H9 (cell line): ENCODE results near the gene MOXD1. TPM values are rescaled to one million over a fixed set of nuclear protein-coding genes. Genes with fewer than 3 reads are reported as not detected.

Experiments
- DNase-seq: peaks from one replicate; pipeline ENCODE4 v3.0.0-alpha.2; 2017
- H2AFZ ChIP-seq: one replicate; pipeline ENCODE4 v1.6.1; 2013; ENCODE audit warnings: mild to moderate bottlenecking, low read length, control low read depth, moderate library complexity
- H2AK5ac ChIP-seq: 2 replicates; pipeline ENCODE4 v1.6.1; 2013; ENCODE audit warnings: low read length, control low read depth, mixed read lengths; ENCODE audit not compliant: insufficient read length
- H2BK120ac ChIP-seq: one replicate; pipeline ENCODE4 v1.6.1; 2013; ENCODE audit warnings: low read depth, mild to moderate bottlenecking, low read length, control low read depth, inconsistent platforms; ENCODE audit not compliant: poor library complexity, severe bottlenecking
- H2BK12ac ChIP-seq: 2 replicates; pipeline ENCODE4 v1.6.1; 2013; ENCODE audit warnings: low read length, control low read depth, mixed read lengths, low read depth; ENCODE audit not compliant: insufficient read length
- H2BK15ac ChIP-seq: 2 replicates; pipeline ENCODE4 v1.6.1; 2013; ENCODE audit warnings: low read depth, low read length, control low read depth
- H2BK20ac ChIP-seq: one replicate; pipeline ENCODE4 v1.6.1; 2013; ENCODE audit warnings: low read depth, mild to moderate bottlenecking, low read length, control low read depth, inconsistent platforms; ENCODE audit not compliant: poor library complexity, severe bottlenecking
- H2BK5ac ChIP-seq: 2 replicates; pipeline ENCODE4 v1.6.1; 2013; ENCODE audit warnings: low read length, control low read depth, mixed read lengths; ENCODE audit not compliant: insufficient read length
- H3K14ac ChIP-seq: 2 replicates; pipeline ENCODE4 v1.6.1; 2013; ENCODE audit warnings: low read length, control low read depth; ENCODE audit not compliant: insufficient read depth
- H3K18ac ChIP-seq: 2 replicates; pipeline ENCODE4 v1.6.1; 2013; ENCODE audit warnings: low read depth, mild to moderate bottlenecking, mixed read lengths, low read length, control low read depth; ENCODE audit not compliant: insufficient read length
- H3K23ac ChIP-seq: 2 replicates; pipeline ENCODE4 v1.6.1; 2013; ENCODE audit warnings: low read length, control low read depth, mixed read lengths, low read depth; ENCODE audit not compliant: insufficient read length
- H3K23me2 ChIP-seq: 2 replicates; pipeline ENCODE4 v1.6.1; 2013; ENCODE audit warnings: low read depth, mild to moderate bottlenecking, mixed read lengths, low read length, control low read depth; ENCODE audit not compliant: insufficient read length, poor library complexity, severe bottlenecking
- H3K27ac ChIP-seq: 2 replicates; pipeline ENCODE4 v1.5.1; 2013; ENCODE audit warnings: low read length, control low read depth, mixed read lengths, low read depth; ENCODE audit not compliant: insufficient read length
- H3K27me3 ChIP-seq: 2 replicates; pipeline ENCODE4 v1.6.1; 2013; ENCODE audit warnings: low read length, control low read depth, inconsistent platforms; ENCODE audit not compliant: insufficient read depth
- H3K4ac ChIP-seq: 2 replicates; pipeline ENCODE4 v1.6.1; 2013; ENCODE audit warnings: low read depth, mild to moderate bottlenecking, control low read depth, inconsistent platforms, low read length, moderate library complexity
- H3K4me1 ChIP-seq: 2 replicates; pipeline ENCODE4 v1.6.1; 2013; ENCODE audit warnings: low read length, control low read depth, inconsistent platforms; ENCODE audit not compliant: insufficient read depth
- H3K4me2 ChIP-seq: 2 replicates; pipeline ENCODE4 v1.6.1; 2013; ENCODE audit warnings: low read length, control low read depth, mixed read lengths; ENCODE audit not compliant: insufficient read length, insufficient read depth
- H3K56ac ChIP-seq: 2 replicates; pipeline ENCODE4 v1.6.1; 2013; ENCODE audit warnings: low read depth, mild to moderate bottlenecking, mixed read lengths, low read length, control low read depth; ENCODE audit not compliant: insufficient read length
- H3K79me1 ChIP-seq: 2 replicates; pipeline ENCODE4 v1.6.1; 2013; ENCODE audit warnings: low read depth, mild to moderate bottlenecking, moderate library complexity, low read length, control low read depth, inconsistent platforms; ENCODE audit not compliant: insufficient read depth, poor library complexity, severe bottlenecking
- H3K79me2 ChIP-seq: 2 replicates; pipeline ENCODE4 v1.6.1; 2013; ENCODE audit warnings: low read length, control low read depth, inconsistent platforms; ENCODE audit not compliant: insufficient read depth
- H3K9ac ChIP-seq: 2 replicates; pipeline ENCODE4 v1.6.1; 2013; ENCODE audit warnings: low read length, control low read depth, mixed read lengths; ENCODE audit not compliant: insufficient read length; ENCODE audit errors: extremely low read depth
- H3K9me3 ChIP-seq: one replicate; pipeline ENCODE4 v1.6.1; 2013; ENCODE audit warnings: low read depth, low read length, inconsistent platforms; ENCODE audit not compliant: control insufficient read depth
- H3T11ph ChIP-seq: one replicate; pipeline ENCODE4 v1.6.1; 2013; ENCODE audit warnings: mild to moderate bottlenecking, low read length, control low read depth, inconsistent platforms
- H4K20me1 ChIP-seq: one replicate; pipeline ENCODE4 v1.6.1; 2013; ENCODE audit not compliant: control insufficient read depth, insufficient read length, insufficient read depth
- H4K5ac ChIP-seq: 2 replicates; pipeline ENCODE4 v1.6.1; 2013; ENCODE audit warnings: low read depth, mild to moderate bottlenecking, mixed read lengths, low read length, control low read depth; ENCODE audit not compliant: insufficient read length
- H4K8ac ChIP-seq: replicated peaks from 2 replicates; pipeline ENCODE4 v1.6.1; 2013; ENCODE audit warnings: low read length, control low read depth, mixed read lengths, low read depth; ENCODE audit not compliant: insufficient read length
- H4K91ac ChIP-seq: 2 replicates; pipeline ENCODE4 v1.6.1; 2013; ENCODE audit warnings: low read depth, mild to moderate bottlenecking, moderate library complexity, mixed read lengths, low read length, control low read depth; ENCODE audit not compliant: insufficient read length
- H3K27ac Mint-ChIP-seq, 3 experiments: 2 replicates in 2 of 3; 3 replicates in 1 of 3; pipeline ENCODE4 v1.8.0; 2020 to 2021; ENCODE audit warnings: mixed read lengths in 3 of 3, mild to moderate bottlenecking in 1 of 3, moderate library complexity in 1 of 3
- H3K27me3 Mint-ChIP-seq: 2 replicates; pipeline ENCODE4 v1.8.0; 2021; ENCODE audit warnings: low read depth, mild to moderate bottlenecking, moderate library complexity, mixed read lengths
- H3K36me3 Mint-ChIP-seq, 3 experiments: 2 replicates in 2 of 3; 3 replicates in 1 of 3; pipeline ENCODE4 v1.8.0; 2020 to 2021; ENCODE audit warnings: low read depth in 3 of 3, mixed read lengths in 3 of 3; ENCODE audit not compliant: insufficient read depth in 1 of 3
- H3K4me1 Mint-ChIP-seq, 2 experiments: 2 replicates each; pipeline ENCODE4 v1.8.0; 2020; ENCODE audit warnings: mixed read lengths in 2 of 2
- H3K4me3 Mint-ChIP-seq, 2 experiments: 2 replicates in 1 of 2; 3 replicates in 1 of 2; pipeline ENCODE4 v1.8.0; 2020 to 2021; ENCODE audit warnings: mild to moderate bottlenecking in 2 of 2, mixed read lengths in 2 of 2, moderate library complexity in 1 of 2
- H3K9me3 Mint-ChIP-seq, 2 experiments: 2 replicates in 1 of 2; 3 replicates in 1 of 2; pipeline ENCODE4 v1.8.0; 2020; ENCODE audit warnings: mild to moderate bottlenecking in 2 of 2, mixed read lengths in 2 of 2, moderate library complexity in 1 of 2
- WGBS: extraction: QIAGEN DNeasy Blood & Tissue Kit; methylation state at CpG from one replicate; pipeline ENCODE4 v1.1.7; 2013; ENCODE audit warnings: missing lambda C conversion rate, low lambda C conversion rate, mixed read lengths; ENCODE audit not compliant: insufficient read length; ENCODE audit errors: extremely low coverage; 5-methylcytosine and 5-hydroxymethylcytosine counted together
- total RNA-seq: library from RNA; stranded (reverse); gene quantifications from 2 replicates; pipeline ENCODE4 v1.2.1, GENCODE V29; 2021
- TF ChIP-seq, protein P1 (sequence below): fragments of 200-600 bp; sonication (generic); conservative IDR thresholded peaks from 3 replicates; pipeline ENCODE4 v1.8.0; 2021; ENCODE audit warnings: antibody characterized with exemption, mild to moderate bottlenecking

Gene MOXD1
- total RNA-seq, 1 experiment from 2014 or later: 2.3 TPM

DNA sequence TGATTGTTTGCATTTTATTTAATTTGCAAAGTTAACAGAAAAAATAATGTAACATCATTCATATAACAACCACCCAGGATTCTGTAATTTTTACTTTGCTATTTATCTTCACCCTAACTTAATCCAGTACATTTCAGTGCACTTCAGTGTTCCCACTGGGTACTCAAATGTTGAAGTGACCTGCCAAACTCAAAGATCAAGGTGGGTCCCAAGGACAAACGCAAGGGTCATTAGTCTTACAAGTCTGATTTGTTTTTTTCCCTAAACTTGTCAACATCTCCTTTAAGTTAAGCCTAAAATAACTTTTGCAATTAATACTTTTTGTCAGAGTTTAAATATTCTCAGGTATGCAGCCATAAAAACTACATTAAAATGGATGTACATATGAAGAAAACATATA, 53.0 kb downstream of the MOXD1 start:
- no peak overlapping the region for H2AFZ ChIP-seq
- no peak overlapping the region for H3K4me2 ChIP-seq
- no peak overlapping the region for H2BK20ac ChIP-seq
- H3K27ac Mint-ChIP-seq: no peak overlapping the region
- no peaks in the 10 kb centered on the region for H3K27me3 ChIP-seq
- H3K79me1 ChIP-seq: no peaks in the 10 kb centered on the region
- H3K9ac ChIP-seq: no peak overlapping the region
- no peaks in the 10 kb centered on the region for H3K9me3 ChIP-seq
- H3K14ac ChIP-seq: no peak overlapping the region
- H3K18ac ChIP-seq: no peak overlapping the region
- no peak overlapping the region for H4K91ac ChIP-seq
- DNase-seq: no peak
- H3T11ph ChIP-seq: no peak overlapping the region
- H3K36me3 Mint-ChIP-seq: peaks cover 1 to 15% (median 8%) of the 10 kb centered on the region in 3 experiments; a peak in 6 of 7 replicates
- peaks cover 5 to 16% of the 10 kb centered on the region in 2 experiments; a peak in 4 of 5 replicates for H3K9me3 Mint-ChIP-seq
- H3K4ac ChIP-seq: no peak overlapping the region
- H4K20me1 ChIP-seq: no peaks in the 10 kb centered on the region
- WGBS: no CpG with 5 or more reads among the region's 1 CpG
- no peaks in the 10 kb centered on the region for H3K79me2 ChIP-seq
- no peak overlapping the region for H2BK5ac ChIP-seq
- H2BK15ac ChIP-seq: no peak overlapping the region
- no peak overlapping the region for H3K56ac ChIP-seq
- peaks cover 1% of the 10 kb centered on the region; the same call in 1 of the 2 replicates for H3K27me3 Mint-ChIP-seq
- H4K5ac ChIP-seq: no peak overlapping the region
- no peak overlapping the region for H2BK120ac ChIP-seq
- H3K23ac ChIP-seq: no peak overlapping the region
- no peak overlapping the region for H3K27ac ChIP-seq
- H4K8ac ChIP-seq: no peak overlapping the region
- no peaks in the 10 kb centered on the region for H3K23me2 ChIP-seq
- no peak overlapping the region for H3K4me3 Mint-ChIP-seq
- no peak overlapping the region for H2AK5ac ChIP-seq
- no peaks in the 10 kb centered on the region for H3K4me1 ChIP-seq
- no peak overlapping the region for H2BK12ac ChIP-seq
- H3K4me1 Mint-ChIP-seq: no peaks in the 10 kb centered on the region
- TF ChIP-seq, protein P1, sequence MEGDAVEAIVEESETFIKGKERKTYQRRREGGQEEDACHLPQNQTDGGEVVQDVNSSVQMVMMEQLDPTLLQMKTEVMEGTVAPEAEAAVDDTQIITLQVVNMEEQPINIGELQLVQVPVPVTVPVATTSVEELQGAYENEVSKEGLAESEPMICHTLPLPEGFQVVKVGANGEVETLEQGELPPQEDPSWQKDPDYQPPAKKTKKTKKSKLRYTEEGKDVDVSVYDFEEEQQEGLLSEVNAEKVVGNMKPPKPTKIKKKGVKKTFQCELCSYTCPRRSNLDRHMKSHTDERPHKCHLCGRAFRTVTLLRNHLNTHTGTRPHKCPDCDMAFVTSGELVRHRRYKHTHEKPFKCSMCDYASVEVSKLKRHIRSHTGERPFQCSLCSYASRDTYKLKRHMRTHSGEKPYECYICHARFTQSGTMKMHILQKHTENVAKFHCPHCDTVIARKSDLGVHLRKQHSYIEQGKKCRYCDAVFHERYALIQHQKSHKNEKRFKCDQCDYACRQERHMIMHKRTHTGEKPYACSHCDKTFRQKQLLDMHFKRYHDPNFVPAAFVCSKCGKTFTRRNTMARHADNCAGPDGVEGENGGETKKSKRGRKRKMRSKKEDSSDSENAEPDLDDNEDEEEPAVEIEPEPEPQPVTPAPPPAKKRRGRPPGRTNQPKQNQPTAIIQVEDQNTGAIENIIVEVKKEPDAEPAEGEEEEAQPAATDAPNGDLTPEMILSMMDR: no peak
